ENCODE data around the gene MAGI3.

DNA sequence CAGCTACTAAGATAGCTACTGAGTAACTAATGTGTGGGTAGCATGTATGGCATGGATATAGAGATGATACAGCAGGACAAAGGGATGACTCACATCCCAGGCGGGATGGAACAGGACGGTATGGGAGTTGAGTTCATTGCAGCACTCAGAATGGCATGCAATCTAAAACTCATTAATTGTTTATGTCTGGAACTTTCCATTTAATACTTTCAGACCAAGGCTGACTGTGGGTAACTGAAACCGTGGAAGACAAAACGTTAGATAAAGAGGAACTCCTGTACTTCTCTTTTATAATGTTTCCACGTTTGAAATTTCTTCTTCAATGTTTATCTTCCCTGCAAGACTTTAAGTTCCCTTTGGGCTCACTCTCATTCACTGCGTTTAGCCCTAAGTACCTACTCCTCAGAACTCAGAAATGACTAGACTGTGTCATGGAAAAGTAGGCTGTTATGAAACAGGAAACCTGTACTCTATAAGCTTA lies 151.9 kb downstream of the MAGI3 start:
- TF ChIP-seq CREB1 (IDR thresholded peaks at IDR 0.05; ENCODE audit: low read depth), result no peak
- TF ChIP-seq YY1 (IDR thresholded peaks at IDR 0.05; ENCODE audit: low read depth), result no peak
- no peak for TF ChIP-seq RAD21 (IDR thresholded peaks at IDR 0.05; ENCODE audit: low read depth)
- TF ChIP-seq, protein P1, sequence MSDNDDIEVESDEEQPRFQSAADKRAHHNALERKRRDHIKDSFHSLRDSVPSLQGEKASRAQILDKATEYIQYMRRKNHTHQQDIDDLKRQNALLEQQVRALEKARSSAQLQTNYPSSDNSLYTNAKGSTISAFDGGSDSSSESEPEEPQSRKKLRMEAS (IDR thresholded peaks at IDR 0.05), result no peak

Measured in Ishikawa (cell line).